AG09309 (cell line): ENCODE results near the gene DGKZ.

Experiments
- DNase-seq: peaks from one replicate; pipeline ENCODE4 v3.0.0-alpha.2; 2010; ENCODE audit warnings: low read depth
- H3K4me3 ChIP-seq: 2 replicates; pipeline ENCODE4 v1.5.1; 2011; ENCODE audit warnings: mild to moderate bottlenecking, low read depth, low read length, moderate library complexity; ENCODE audit not compliant: control insufficient read depth
- CTCF ChIP-seq: IDR thresholded peaks from 2 replicates; pipeline ENCODE4 v1.5.1; 2011; ENCODE audit warnings: mild to moderate bottlenecking, low read depth, low read length, inconsistent platforms; ENCODE audit not compliant: insufficient read depth, control insufficient read depth; ENCODE audit errors: missing control alignments

Gene DGKZ

DNA sequence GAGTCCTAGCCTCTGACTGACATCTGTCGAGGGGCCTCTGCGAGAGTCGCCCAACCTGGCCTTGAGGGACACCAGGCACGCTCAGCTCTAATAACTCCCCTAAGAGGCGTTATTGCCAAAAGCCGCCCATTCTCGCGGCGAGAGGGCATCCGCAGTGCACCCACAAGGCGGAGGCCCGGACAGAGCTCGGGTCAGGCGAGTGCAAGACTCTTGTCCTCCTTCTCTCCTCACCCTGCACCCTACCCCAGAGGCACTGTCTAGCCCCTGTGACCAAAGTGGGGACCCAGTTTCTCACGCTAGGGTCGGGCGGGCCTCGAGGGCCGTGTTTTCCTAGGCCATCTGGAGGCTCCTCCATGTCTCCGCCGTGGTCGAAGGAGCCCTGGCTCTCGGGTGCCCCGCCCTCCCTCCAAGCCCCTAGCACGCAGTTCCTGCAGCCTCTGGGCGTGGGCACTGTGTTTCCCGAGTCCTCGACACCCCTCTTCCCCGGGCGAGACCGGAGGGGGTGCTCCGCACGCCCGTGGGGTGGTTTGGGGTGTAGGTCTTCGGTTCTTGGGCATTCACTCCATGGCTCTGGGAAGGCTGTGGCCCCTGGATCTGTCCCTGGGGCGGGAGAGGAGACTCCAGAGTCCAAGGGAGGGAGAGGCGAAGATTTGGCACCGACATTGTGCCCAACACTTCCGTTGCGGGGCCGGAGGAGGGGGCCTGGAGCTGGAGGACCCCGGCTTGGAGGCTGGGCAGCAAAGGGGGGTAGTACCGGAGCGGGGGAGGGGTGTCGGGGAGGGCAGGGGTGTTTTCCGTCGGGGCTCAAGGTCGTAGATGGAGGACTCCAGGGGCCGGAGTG lies 43.3 kb downstream of the DGKZ start:
- no peak overlapping the region for H3K4me3 ChIP-seq
- DNase-seq = no peak
- no peak for TF ChIP-seq CTCF

- TF ChIP-seq CTCF = no peak
- no peak for DNase-seq
- no peak overlapping the region for H3K4me3 ChIP-seq
These were observed 43.9 kb downstream of the DGKZ start for GRCh38 chr11:46391186-46391577.

DNA sequence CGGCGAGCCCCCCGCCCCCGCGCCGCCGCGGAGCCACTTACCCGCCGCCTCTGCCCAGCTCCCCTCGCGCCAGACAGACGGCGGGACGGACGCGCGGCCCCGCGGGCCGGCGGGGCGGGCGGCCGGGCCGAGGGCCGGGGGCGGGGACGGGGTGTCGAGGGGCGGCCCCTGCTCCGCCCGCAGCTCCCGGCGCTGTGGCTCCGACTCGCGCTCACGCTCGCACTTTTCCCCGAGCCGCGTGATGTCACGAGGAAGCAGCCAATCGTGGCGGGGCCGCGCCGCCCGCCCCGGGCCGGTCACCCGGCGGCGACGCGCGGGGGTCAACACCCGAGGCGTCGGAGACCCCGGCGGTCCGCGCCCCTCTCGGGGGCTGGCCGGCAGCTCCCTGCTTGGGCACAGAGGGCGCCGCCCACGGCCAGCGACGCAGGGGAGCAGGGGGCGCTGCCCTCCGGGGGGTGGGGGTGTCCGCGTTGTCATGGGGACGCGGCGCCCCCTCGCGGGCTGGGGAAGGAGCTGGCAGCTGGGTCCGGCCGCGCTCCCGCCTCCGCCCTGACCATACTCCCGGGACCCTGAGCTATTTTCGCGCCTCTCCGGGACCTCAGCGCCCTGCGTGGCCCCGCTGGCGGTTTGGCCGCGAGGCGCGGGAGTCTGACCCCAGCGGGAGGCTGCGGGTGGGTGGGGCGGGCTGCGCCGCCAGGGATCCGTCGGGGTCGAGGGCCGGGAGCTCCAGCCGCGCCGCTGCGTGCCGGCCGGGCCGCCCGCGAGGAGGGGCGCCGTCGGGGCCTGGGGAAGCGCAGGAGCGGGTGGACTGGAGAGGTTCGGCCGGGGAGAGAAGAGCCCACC lies 44.5 kb downstream of the DGKZ start, which contains the start of gene CHRM4:
Gene CHRM4 (minus strand): TSS at position 199 of the 843 bp plus-strand sequence. CDS start 5,219 bp downstream, outside the sequence.
- TF ChIP-seq CTCF = peak; percentile 25
- no peak for DNase-seq
- H3K4me3 ChIP-seq = peak within 1 kb of the TSS; percentile 37

- DNase-seq = peak; percentile 17
- peak overlapping the region; percentile 37 for H3K4me3 ChIP-seq
- no peak for TF ChIP-seq CTCF
These were observed 45.4 kb downstream of the DGKZ start for GRCh38 chr11:46392421-46393230.

DNA sequence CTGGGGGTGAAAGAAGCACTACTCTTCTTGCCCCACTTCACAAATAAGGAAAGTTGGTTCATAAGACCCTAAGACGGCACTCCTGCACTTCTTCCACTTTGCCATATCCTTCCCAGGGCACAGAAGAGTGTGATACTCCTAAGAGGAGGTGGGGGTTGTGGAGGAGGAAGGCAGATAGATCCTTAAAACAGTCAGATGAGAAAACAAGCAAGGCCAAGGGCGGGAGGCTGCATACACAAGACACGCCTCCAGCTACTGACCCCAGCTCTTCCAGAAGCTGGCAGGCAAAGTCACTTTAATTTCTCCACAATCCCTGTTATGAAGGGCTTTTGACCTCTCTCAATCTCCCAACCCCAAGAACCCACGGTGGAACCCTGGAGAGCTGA lies 46.0 kb downstream of the DGKZ start:
- no peak overlapping the region for H3K4me3 ChIP-seq

More for the DNA sequence above, 46.0 kb downstream of the DGKZ start:
- no peak for DNase-seq
- no peak for TF ChIP-seq CTCF
